Measurements from ENCODE around the gene CGN. TPM values are rescaled to one million over a fixed set of nuclear protein-coding genes. Genes with fewer than 3 reads are reported as not detected.

CGN gene
- total RNA-seq, 4 donors from 2014 or later, result 37.9 to 62.4 (median 41.7) TPM

DNA sequence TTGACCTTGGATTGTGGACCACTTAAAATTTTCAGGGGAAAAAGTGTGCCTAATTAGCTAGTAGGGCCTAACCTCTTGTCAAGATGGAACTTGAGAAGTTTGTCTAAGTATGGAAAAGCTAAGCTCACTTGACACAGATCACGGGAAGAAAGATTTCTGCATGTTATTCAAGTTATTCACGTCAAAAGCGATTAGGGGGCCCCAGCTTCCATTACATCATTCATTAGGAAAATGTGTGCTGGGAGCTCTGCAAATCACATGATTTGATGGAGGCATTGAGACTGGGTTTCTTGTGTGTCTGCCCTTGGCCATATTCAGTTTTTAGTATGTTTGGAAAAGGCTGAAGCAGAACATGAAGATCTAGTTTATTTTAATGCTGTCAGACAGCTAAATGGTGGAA, 36.4 kb upstream of the CGN start:
- Histone ChIP-seq H3K27ac (no peak overlapping the region), H3K4me3 (no peak overlapping the region), H3K36me3 (no peaks in the 10 kb centered on the region), H3K9me3 (no peaks in the 10 kb centered on the region), H3K4me1 (peaks cover 14% of the 10 kb centered on the region), H3K27me3 (no peaks in the 10 kb centered on the region)
- TF ChIP-seq, protein P1, sequence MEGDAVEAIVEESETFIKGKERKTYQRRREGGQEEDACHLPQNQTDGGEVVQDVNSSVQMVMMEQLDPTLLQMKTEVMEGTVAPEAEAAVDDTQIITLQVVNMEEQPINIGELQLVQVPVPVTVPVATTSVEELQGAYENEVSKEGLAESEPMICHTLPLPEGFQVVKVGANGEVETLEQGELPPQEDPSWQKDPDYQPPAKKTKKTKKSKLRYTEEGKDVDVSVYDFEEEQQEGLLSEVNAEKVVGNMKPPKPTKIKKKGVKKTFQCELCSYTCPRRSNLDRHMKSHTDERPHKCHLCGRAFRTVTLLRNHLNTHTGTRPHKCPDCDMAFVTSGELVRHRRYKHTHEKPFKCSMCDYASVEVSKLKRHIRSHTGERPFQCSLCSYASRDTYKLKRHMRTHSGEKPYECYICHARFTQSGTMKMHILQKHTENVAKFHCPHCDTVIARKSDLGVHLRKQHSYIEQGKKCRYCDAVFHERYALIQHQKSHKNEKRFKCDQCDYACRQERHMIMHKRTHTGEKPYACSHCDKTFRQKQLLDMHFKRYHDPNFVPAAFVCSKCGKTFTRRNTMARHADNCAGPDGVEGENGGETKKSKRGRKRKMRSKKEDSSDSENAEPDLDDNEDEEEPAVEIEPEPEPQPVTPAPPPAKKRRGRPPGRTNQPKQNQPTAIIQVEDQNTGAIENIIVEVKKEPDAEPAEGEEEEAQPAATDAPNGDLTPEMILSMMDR (IDR thresholded peaks at IDR 0.05), result no peak
- TF ChIP-seq POLR2A (IDR thresholded peaks at IDR 0.05), result no peak
- no peak for TF ChIP-seq POLR2AphosphoS5 (IDR thresholded peaks at IDR 0.05)
- TF ChIP-seq EP300 (IDR thresholded peaks at IDR 0.05), result no peak
- 83% methylated on average over 3 of the region's 3 CpGs for WGBS
- no peak for DNase-seq (ENCODE audit: low spot score in 2 of 2)

GRCh38 chr1:151475175-151475574, 36.0 kb upstream of the CGN start:
- 85% methylated on average over 1 of the region's 1 CpG for WGBS
- H3K27ac ChIP-seq, result no peak overlapping the region
- no peak overlapping the region for H3K4me3 ChIP-seq
- no peaks in the 10 kb centered on the region for H3K27me3 ChIP-seq
- H3K4me1 ChIP-seq, result peaks cover 14% of the 10 kb centered on the region
- H3K36me3 ChIP-seq, result no peaks in the 10 kb centered on the region
- DNase-seq (ENCODE audit: low spot score in 2 of 2), result no peak
- no peaks in the 10 kb centered on the region for H3K9me3 ChIP-seq
- TF ChIP-seq, protein P1 (IDR thresholded peaks at IDR 0.05), result no peak
- no peak for TF ChIP-seq POLR2A (IDR thresholded peaks at IDR 0.05)
- no peak for TF ChIP-seq POLR2AphosphoS5 (IDR thresholded peaks at IDR 0.05)

GRCh38 chr1:151476083-151476482, 35.1 kb upstream of the CGN start:
- WGBS, result 78% methylated on average over 6 of the region's 6 CpGs
- Histone ChIP-seq H3K27me3 (no peaks in the 10 kb centered on the region), H3K4me1 (peaks cover 14% of the 10 kb centered on the region), H3K36me3 (no peaks in the 10 kb centered on the region), H3K4me3 (no peak overlapping the region), H3K27ac (no peak overlapping the region), H3K9me3 (no peaks in the 10 kb centered on the region)
- TF ChIP-seq, protein P1 (IDR thresholded peaks at IDR 0.05), result no peak
- TF ChIP-seq EP300 (IDR thresholded peaks at IDR 0.05) (no peak), POLR2AphosphoS5 (IDR thresholded peaks at IDR 0.05) (no peak), POLR2A (IDR thresholded peaks at IDR 0.05) (no peak)
- DNase-seq (ENCODE audit: low spot score in 2 of 2), result no peak

DNA sequence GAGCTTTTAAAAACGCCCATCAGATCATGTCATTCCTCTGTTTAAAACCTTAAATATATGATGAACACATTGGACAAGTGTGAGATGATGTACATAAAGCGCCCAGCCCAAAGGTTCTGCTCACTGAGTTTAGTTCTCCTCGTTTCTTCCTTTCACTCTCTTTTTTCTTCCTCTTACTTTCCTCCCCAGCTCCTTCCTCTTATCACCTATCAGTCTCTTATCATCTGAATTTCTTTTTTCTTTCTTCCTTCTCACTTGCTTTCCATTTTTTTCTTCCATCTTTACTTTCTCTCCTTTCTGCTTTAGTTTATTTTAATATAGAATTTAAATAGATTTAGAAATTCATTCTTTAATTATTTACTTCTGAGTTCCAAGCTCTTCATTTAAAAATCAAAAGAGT, 34.1 kb upstream of the CGN start:
- no peak overlapping the region for H3K27ac ChIP-seq
- H3K4me1 ChIP-seq, result peaks cover 14% of the 10 kb centered on the region
- no peaks in the 10 kb centered on the region for H3K27me3 ChIP-seq
- H3K9me3 ChIP-seq, result peaks cover under 1% of the 10 kb centered on the region
- WGBS, result 84% methylated on average over 3 of the region's 3 CpGs
- no peak overlapping the region for H3K4me3 ChIP-seq
- TF ChIP-seq, protein P1 (IDR thresholded peaks at IDR 0.05), result no peak
- no peak for TF ChIP-seq POLR2A (IDR thresholded peaks at IDR 0.05)
- TF ChIP-seq POLR2AphosphoS5 (IDR thresholded peaks at IDR 0.05), result no peak
- no peaks in the 10 kb centered on the region for H3K36me3 ChIP-seq
- no peak for DNase-seq (ENCODE audit: low spot score in 2 of 2)

DNA sequence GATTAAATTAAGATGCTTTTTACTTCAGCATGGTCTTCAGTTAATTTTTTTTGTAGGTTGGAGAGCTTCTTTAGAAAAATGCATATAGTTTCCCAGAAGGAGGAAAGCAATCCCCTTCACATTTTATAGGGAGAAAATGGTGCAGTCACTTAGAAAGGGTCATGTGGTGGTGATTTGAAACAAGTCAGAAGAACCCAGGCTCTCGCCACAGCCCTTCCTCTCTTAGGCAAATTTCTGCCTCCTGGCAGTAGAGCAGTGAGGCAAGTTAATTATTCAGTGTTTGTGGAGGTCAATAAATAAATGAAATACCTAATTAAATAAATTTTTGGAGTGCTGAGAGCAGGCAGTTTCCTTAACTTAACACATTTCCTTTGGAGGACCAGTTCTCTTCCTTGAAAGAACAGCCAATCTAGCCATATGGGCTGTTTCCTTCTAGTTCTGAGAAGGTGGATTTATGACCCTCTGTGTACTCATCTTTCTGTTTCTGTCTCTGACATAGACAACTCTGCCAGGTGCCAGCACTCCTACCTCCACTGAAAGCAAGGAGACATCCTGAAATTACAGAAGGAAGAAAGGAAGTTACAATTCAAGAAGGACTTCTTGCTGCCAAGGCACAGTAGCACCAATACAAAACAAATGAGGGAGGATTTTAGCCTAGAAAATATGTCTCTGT, 32.9 kb upstream of the CGN start:
- Histone ChIP-seq H3K36me3 (no peaks in the 10 kb centered on the region), H3K4me1 (peaks cover 7% of the 10 kb centered on the region), H3K9me3 (peaks cover 4% of the 10 kb centered on the region), H3K4me3 (no peak overlapping the region), H3K27ac (no peak overlapping the region), H3K27me3 (no peaks in the 10 kb centered on the region)
- TF ChIP-seq POLR2AphosphoS5 (IDR thresholded peaks at IDR 0.05) (no peak), EP300 (IDR thresholded peaks at IDR 0.05) (no peak), POLR2A (IDR thresholded peaks at IDR 0.05) (no peak)
- TF ChIP-seq, protein P1 (IDR thresholded peaks at IDR 0.05), result no peak
- no peak for DNase-seq (ENCODE audit: low spot score in 2 of 2)
- WGBS, result 86% methylated on average over 1 of the region's 1 CpG

All from suprapubic skin (tissue), 4 donors.